Activated CD4-positive, alpha-beta memory T cell treated with anti-CD3 and anti-CD28 coated beads, Interleukin-2, amount 10 ng/mL, durations not matched to agents 7 days and 5 days (primary cell): Measurements from ENCODE around the gene AAMP. TPM values are rescaled to one million over a fixed set of nuclear protein-coding genes. Genes with fewer than 3 reads are reported as not detected.

Source experiments
- CTCF ChIA-PET: fragments of 350-600 bp; sonication (Branson Sonifier 250); formaldehyde crosslinking; loops from one replicate; lab custom pipeline; 2021; ENCODE audit warnings: antibody characterized with exemption, inconsistent platforms; lab: Charles Lee
- POLR2A ChIA-PET: fragments of 350-600 bp; sonication (Branson Sonifier 250); formaldehyde crosslinking; loops from one replicate; lab custom pipeline; 2021; ENCODE audit warnings: antibody characterized with exemption; lab: Charles Lee
- DNase-seq: peaks from one replicate; pipeline ENCODE4 v3.0.0-alpha.2; 2020
- H3K27ac Mint-ChIP-seq: one replicate; pipeline ENCODE4 v1.8.0; 2021; ENCODE audit warnings: mild to moderate bottlenecking, mixed read lengths
- H3K27me3 Mint-ChIP-seq: one replicate; pipeline ENCODE4 v1.8.0; 2021; ENCODE audit warnings: mixed read lengths
- H3K36me3 Mint-ChIP-seq: one replicate; pipeline ENCODE4 v1.8.0; 2021; ENCODE audit warnings: low read depth, mixed read lengths
- H3K4me1 Mint-ChIP-seq: one replicate; pipeline ENCODE4 v1.8.0; 2021; ENCODE audit warnings: mixed read lengths
- H3K4me3 Mint-ChIP-seq: one replicate; pipeline ENCODE4 v1.8.0; 2021; ENCODE audit warnings: mild to moderate bottlenecking, mixed read lengths
- H3K9me3 Mint-ChIP-seq: one replicate; pipeline ENCODE4 v1.8.0; 2021; ENCODE audit warnings: mixed read lengths
- total RNA-seq, 2 experiments: library from RNA; stranded (reverse); gene quantifications; one replicate each; pipeline ENCODE4 v1.2.3, GENCODE V29; 2021

The AAMP gene
- total RNA-seq, 2 experiments from 2014 or later = 44.2 to 46.8 TPM

GRCh38 chr2:218261423-218262236 is 8.3 kb downstream of the AAMP start:
- Mint-ChIP-seq H3K36me3 (peaks cover 19% of the 10 kb centered on the region), H3K4me1 (peaks cover 39% of the 10 kb centered on the region), H3K4me3 (no peak overlapping the region), H3K9me3 (no peaks in the 10 kb centered on the region), H3K27me3 (no peaks in the 10 kb centered on the region), H3K27ac (no peak overlapping the region)
- no peak for DNase-seq
- POLR2A ChIA-PET = interaction anchor here (0.8 to 1.5 kb wide), 3 partner anchors 8 to 32 kb away, joined by 3 to 5 read pairs (median 3); partner anchors contain the start of genes AAMP and PNKD
- CTCF ChIA-PET = interaction anchor here (0.6 kb wide), 1 partner anchor 29 kb away, joined by 3 read pairs; no protein-coding TSS in a partner anchor

DNA sequence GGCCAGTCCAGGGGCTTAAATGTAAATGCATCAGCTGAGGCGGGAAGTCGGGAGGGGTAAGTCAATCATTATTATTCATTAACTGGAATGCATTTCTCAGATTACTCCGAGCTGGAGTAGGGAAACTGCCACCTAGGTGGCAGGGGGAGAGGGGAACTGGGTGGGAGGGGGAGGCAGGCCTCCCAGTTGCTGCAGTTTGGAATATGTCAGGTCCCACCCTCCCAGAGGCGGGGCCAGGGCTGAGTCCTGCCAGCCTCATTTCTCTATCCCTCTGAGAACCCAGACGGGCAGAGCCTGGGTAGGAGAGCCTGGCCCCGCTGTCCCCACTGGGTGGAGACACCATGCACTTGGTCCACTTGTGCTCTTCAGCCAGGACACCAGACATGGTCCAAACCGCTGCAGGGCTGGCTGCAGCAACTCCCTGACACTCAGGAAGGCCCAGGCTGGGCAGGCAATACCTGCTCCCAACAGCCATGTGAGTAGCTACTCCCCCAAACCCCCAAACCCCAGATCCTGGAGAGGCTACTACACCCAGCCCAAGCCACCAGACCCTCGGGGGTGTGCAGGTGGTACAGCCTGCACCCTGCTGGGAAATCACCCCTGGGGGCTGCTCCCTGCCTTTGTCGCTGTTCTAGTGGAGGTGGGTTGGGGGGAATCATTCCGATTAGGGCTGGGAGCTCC is 9.1 kb downstream of the AAMP start, which contains the start of gene GPBAR1:
TSS of gene GPBAR1 (plus strand) at position 274 of the 681 bp plus-strand sequence. CDS start 1,710 bp downstream, outside the sequence.
- peaks cover 23% of the 10 kb centered on the region for H3K36me3 Mint-ChIP-seq
- DNase-seq = no peak
- CTCF ChIA-PET = interaction anchor here (0.6 kb wide), 1 partner anchor 28 kb away, joined by 3 read pairs; no protein-coding TSS in a partner anchor
- peak within 1 kb of the TSS; percentile 59 for H3K27ac Mint-ChIP-seq
- H3K27me3 Mint-ChIP-seq = no peaks in the 10 kb centered on the region
- H3K4me1 Mint-ChIP-seq = peaks cover 42% of the 10 kb centered on the region
- POLR2A ChIA-PET = interaction anchor here (0.6 to 1.5 kb wide), 3 partner anchors 9 to 512 kb away, joined by 3 to 5 read pairs (median 4); partner anchors contain the start of genes AAMP and PNKD
- H3K4me3 Mint-ChIP-seq = no peak within 1 kb of the TSS
- H3K9me3 Mint-ChIP-seq = no peaks in the 10 kb centered on the region

DNA sequence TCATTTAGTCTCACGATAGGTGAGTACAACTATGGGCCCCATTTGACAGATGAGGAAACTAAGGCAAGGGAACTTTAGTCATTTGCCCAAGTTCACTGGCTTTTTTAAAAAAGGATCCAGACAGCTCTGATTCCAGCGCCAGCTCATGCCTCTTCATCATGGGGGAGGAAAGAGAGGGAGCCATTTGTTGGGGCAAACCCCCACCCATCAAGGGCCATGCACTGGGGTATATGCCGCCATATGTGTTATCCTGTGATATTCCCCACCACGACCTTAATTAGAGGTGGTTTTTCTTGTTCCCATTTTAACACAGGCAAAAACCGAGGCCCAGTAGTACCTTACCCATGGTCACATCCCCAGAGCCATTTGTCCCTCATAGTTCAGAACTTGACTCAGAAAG is 9.8 kb downstream of the AAMP start:
- Mint-ChIP-seq H3K27me3 (no peaks in the 10 kb centered on the region), H3K4me1 (peaks cover 43% of the 10 kb centered on the region), H3K9me3 (no peaks in the 10 kb centered on the region), H3K27ac (no peak overlapping the region), H3K36me3 (peaks cover 26% of the 10 kb centered on the region), H3K4me3 (no peak overlapping the region)
- CTCF ChIA-PET = no interaction called here
- no peak for DNase-seq
- POLR2A ChIA-PET = interaction anchor here (0.6 to 1.5 kb wide), 3 partner anchors 10 to 511 kb away, joined by 3 to 4 read pairs (median 3); partner anchors contain the start of genes AAMP and PNKD

DNA sequence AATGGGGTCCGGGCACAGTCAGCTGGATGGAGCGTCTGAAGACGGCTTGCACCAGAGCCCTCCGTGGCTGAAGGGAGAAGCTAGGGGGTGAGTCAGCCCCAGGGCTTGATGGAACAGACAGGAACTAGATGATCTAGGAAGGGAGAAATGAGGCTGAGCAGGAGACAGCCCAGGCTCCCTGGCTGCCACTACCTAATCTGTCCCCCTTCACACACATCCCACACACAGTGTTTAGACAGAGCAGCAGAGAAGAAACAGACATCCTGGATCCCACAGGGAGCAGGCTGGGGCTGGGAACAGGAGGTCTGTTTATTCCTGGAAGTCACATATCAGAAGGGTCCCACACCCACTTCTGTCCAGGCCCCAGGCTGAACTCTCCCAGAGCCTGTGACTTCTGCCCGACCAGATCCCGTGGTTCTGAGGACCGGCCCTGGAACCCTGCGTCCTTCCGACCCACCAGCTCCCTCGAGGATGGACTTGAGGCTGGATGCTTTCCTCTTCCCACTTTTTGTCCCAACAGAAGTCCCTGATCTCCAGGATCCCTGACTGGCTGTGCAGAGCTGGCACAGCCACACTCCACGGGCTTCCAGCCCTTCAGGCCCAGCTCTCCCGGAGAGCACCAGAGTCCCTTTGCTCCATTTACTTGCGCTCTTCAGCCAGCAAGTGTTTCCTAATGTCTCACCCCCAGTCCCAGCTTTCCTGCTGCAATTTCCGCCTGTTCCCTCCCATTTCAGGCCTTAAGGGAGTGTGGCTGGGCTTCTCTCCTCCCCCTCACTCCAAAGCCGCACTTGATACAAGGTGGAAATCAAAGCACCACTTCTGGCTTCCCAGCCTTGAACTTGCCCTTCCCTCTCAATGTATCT is 10.6 kb downstream of the AAMP start:
- no peak overlapping the region for H3K4me3 Mint-ChIP-seq
- H3K27me3 Mint-ChIP-seq = no peaks in the 10 kb centered on the region
- H3K9me3 Mint-ChIP-seq = no peaks in the 10 kb centered on the region
- H3K27ac Mint-ChIP-seq = peak overlapping the region; percentile 59
- ChIA-PET CTCF (interaction anchor here (1.1 to 3.3 kb wide), 3 partner anchors 8 to 78 kb away, joined by 3 to 24 read pairs (median 6); no protein-coding TSS in a partner anchor), POLR2A (interaction anchor here (0.8 to 4.1 kb wide), 4 partner anchors 11 to 39 kb away, joined by 3 to 32 read pairs (median 9); partner anchors contain the start of genes AAMP and PNKD)
- peaks cover 31% of the 10 kb centered on the region for H3K36me3 Mint-ChIP-seq
- DNase-seq = no peak
- H3K4me1 Mint-ChIP-seq = peaks cover 44% of the 10 kb centered on the region

DNA sequence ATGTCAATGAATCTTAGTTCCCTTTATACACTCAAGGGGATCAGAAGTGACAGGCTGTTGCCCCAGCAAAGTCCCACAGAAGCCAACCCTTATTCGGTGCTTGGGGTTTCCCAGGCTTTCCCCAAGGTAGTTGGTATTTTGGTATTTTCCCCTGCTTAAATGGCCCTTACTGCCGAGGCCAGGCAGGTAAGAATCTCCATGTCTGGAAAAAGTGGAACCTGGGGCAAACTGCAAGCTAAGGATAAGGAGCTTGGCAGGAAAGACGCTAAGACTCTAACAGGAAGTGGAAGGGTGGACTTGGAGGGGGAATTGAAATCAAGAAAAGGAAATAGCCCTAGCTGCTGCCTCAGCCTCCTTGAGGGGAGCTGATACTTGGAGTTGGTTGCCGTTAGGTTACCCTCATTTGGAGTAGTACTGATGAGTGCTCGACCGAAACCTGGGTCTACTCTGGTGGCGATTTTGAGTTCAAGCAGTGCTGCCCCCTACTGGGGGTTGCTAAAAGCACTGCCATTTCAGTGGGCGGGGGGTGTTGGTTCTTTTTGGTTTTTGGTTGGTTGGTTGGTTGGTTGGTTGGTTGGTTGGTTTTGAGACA is 12.5 kb downstream of the AAMP start:
- POLR2A ChIA-PET = interaction anchor here (0.9 to 6.1 kb wide), 15 partner anchors 12 to 110 kb away, joined by 3 to 46 read pairs (median 3); partner anchors contain the start of genes AAMP, ARPC2, CXCR1 and PNKD
- Mint-ChIP-seq H3K9me3 (no peaks in the 10 kb centered on the region), H3K4me3 (no peak overlapping the region), H3K36me3 (peaks cover 49% of the 10 kb centered on the region), H3K27me3 (no peaks in the 10 kb centered on the region), H3K4me1 (peaks cover 39% of the 10 kb centered on the region), H3K27ac (peak overlapping the region; percentile 83)
- CTCF ChIA-PET = interaction anchor here (0.6 to 3.3 kb wide), 25 partner anchors 10 to 975 kb away, joined by 3 to 24 read pairs (median 8); partner anchors contain the start of genes AAMP, ARPC2, CXCR1 and PNKD
- peak; percentile 75 for DNase-seq

DNA sequence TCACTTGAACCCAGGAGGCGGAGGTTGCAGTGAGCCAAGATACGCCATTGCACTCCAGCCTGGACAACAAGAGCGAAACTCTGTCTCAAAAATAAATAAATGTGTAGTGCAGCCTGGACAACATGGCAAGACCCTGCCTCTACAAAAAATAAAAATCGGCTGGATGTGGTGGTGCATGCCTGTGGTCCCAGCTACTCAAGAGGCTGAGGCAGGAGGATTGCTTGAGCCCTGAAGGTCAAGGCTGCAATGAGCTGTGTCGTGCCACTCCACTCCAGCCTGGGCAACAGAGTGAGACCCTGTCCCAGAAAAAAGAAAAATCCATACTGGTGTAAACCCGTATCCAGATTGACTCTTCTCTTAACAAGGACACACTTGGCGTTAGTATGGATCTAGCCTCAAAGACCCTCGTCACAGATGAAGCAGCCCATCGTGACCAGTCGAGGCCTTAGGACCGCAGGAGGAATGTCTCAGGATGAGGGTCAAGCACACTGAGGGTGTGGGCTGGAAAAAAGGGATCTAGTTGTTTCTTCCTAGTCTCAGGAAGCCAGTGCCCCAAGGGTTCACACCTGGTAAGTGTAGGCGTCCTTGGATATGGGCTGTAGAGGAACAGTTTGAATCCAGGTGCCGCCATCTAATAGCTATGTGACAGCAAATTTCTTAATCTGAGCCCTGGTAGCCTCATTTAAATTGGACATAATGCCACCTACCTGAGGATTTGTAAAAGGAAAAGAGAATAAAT is 13.2 kb downstream of the AAMP start:
- peaks cover 56% of the 10 kb centered on the region for H3K36me3 Mint-ChIP-seq
- no peaks in the 10 kb centered on the region for H3K27me3 Mint-ChIP-seq
- POLR2A ChIA-PET = interaction anchor here (0.9 to 6.1 kb wide), 14 partner anchors 12 to 90 kb away, joined by 3 to 46 read pairs (median 3); partner anchors contain the start of genes AAMP, ARPC2, CXCR1 and PNKD
- DNase-seq = no peak
- H3K27ac Mint-ChIP-seq = peak overlapping the region; percentile 83
- H3K4me3 Mint-ChIP-seq = no peak overlapping the region
- no peaks in the 10 kb centered on the region for H3K9me3 Mint-ChIP-seq
- CTCF ChIA-PET = interaction anchor here (0.7 to 3.3 kb wide), 25 partner anchors 9 to 89 kb away, joined by 3 to 24 read pairs (median 8); partner anchors contain the start of genes AAMP, ARPC2, CXCR1 and PNKD
- H3K4me1 Mint-ChIP-seq = peaks cover 39% of the 10 kb centered on the region

DNA sequence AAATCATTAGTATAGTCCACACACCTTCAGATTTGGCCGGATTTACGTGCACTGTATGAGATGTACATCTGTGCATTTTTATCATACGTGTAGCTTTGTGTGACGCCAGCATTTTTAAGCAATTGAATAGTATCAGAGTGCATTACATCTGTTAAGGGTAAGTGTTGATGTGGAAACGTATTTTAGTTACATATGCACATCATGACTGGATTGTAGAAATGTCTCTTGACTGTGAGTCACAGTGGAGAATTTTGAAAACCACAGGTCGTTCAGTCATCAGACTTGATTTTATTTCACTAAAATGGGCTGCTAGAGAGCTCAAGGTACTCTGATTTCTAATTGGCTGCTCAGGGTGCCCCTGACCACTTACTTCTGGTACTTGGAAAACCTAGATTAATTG is 14.5 kb downstream of the AAMP start:
- peaks cover 70% of the 10 kb centered on the region for H3K36me3 Mint-ChIP-seq
- H3K4me1 Mint-ChIP-seq = peaks cover 41% of the 10 kb centered on the region
- ChIA-PET CTCF (interaction anchor here (0.8 to 3.0 kb wide), 4 partner anchors 12 to 26 kb away, joined by 4 to 17 read pairs (median 7); partner anchors contain the start of genes AAMP and PNKD), POLR2A (interaction anchor here (0.7 to 6.1 kb wide), 9 partner anchors 10 to 118 kb away, joined by 3 to 46 read pairs (median 3); partner anchors contain the start of genes AAMP and PNKD)
- H3K27me3 Mint-ChIP-seq = no peaks in the 10 kb centered on the region
- no peak overlapping the region for H3K4me3 Mint-ChIP-seq
- no peaks in the 10 kb centered on the region for H3K9me3 Mint-ChIP-seq
- DNase-seq = no peak
- H3K27ac Mint-ChIP-seq = peak overlapping the region; percentile 63

DNA sequence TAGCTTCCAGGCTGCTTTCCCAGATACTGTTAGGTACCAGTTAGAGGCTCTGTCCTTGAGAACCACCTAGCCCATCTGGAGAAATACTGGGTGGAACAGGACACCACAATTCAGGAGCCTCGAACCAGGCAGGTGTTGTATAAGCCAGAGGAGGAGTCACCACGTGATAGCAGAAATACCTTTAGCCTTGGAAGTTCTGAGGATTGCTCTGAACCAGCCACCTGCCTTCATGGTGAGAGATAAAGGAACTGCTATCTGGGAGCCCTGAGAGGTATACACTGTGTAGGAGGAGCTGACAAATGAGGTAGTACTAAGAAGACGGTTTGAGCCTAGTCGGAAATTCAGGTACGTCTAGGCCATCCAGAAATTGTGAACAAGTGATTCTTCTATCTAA is 16.7 kb downstream of the AAMP start:
- POLR2A ChIA-PET = interaction anchor here (1.1 to 6.1 kb wide), 6 partner anchors 8 to 66 kb away, joined by 4 to 46 read pairs (median 5); partner anchors contain the start of genes AAMP and PNKD
- H3K4me1 Mint-ChIP-seq = peaks cover 35% of the 10 kb centered on the region
- H3K36me3 Mint-ChIP-seq = peaks cover 90% of the 10 kb centered on the region
- no peaks in the 10 kb centered on the region for H3K9me3 Mint-ChIP-seq
- H3K4me3 Mint-ChIP-seq = no peak overlapping the region
- CTCF ChIA-PET = interaction anchor here (0.9 to 1.7 kb wide), 6 partner anchors 17 to 66 kb away, joined by 3 to 5 read pairs (median 3); partner anchors contain the start of genes AAMP and PNKD
- no peaks in the 10 kb centered on the region for H3K27me3 Mint-ChIP-seq
- no peak for DNase-seq
- H3K27ac Mint-ChIP-seq = no peak overlapping the region

DNA sequence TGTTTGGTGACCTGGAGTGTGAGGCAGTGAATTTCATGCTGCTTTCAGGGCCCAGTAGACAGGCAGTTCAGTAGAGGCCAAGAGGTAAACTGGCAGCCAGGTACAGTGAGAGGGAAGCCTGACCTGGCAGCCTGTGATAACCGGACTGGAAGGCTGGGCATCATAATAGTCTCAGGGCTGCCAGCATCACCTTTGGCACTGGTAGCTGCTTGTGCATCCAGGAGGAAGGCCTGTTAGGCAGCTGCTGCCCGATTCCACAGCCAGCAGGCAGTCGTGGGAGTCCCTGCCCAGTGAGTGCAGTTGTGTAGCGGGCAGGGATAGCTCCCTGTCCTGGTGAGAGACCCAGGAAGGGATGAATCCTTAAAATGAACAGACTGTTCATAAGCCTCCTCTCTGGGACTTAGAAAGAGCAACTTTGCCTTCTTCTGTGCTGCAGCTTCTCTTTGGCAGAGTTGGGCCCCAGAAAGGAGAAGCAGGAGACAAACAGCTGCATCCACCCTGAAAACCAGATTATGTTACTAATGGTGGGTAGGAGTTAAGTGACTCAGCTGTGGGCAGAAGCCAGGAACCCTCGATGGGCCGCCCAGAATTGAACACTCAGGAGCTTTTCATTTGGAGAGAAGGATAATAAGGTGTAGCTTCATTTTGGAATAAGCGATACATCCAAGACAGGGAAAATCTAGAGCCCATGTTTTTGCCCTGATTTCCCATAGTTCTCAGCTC is 17.3 kb downstream of the AAMP start:
- no peaks in the 10 kb centered on the region for H3K27me3 Mint-ChIP-seq
- no peak for DNase-seq
- H3K27ac Mint-ChIP-seq = no peak overlapping the region
- peaks cover 93% of the 10 kb centered on the region for H3K36me3 Mint-ChIP-seq
- ChIA-PET CTCF (interaction anchor here (0.9 to 1.7 kb wide), 6 partner anchors 17 to 65 kb away, joined by 3 to 5 read pairs (median 3); partner anchors contain the start of genes AAMP and PNKD), POLR2A (interaction anchor here (1.1 to 6.1 kb wide), 7 partner anchors 8 to 65 kb away, joined by 3 to 46 read pairs (median 5); partner anchors contain the start of genes AAMP, ARPC2 and PNKD)
- peaks cover 34% of the 10 kb centered on the region for H3K4me1 Mint-ChIP-seq
- H3K4me3 Mint-ChIP-seq = no peak overlapping the region
- H3K9me3 Mint-ChIP-seq = no peaks in the 10 kb centered on the region

- H3K9me3 Mint-ChIP-seq = no peaks in the 10 kb centered on the region
- POLR2A ChIA-PET = interaction anchor here (3.0 kb wide), 1 partner anchor 20 kb away, joined by 9 read pairs; no protein-coding TSS in a partner anchor
- no peak overlapping the region for H3K27ac Mint-ChIP-seq
- peaks cover 13% of the 10 kb centered on the region for H3K4me1 Mint-ChIP-seq
- H3K36me3 Mint-ChIP-seq = peaks cover 97% of the 10 kb centered on the region
- no peaks in the 10 kb centered on the region for H3K27me3 Mint-ChIP-seq
- no peak for DNase-seq
- CTCF ChIA-PET = no interaction called here
- H3K4me3 Mint-ChIP-seq = no peak overlapping the region
Observed at GRCh38 chr2:218249691-218250090, 20.2 kb downstream of the AAMP start.
